HepG2 (cell line): ENCODE results near the gene COL18A1. TPM values are rescaled to one million over a fixed set of nuclear protein-coding genes. Genes with fewer than 3 reads are reported as not detected.
A peak's percentile ranks its signal among the peaks of the same experiment; 100 is the strongest.

ENCODE experiments used
- EP300 ChIP-seq, 3 experiments: sonication (generic) in 1 of 3; formaldehyde crosslinking in 1 of 3; IDR thresholded peaks; 2 replicates each; pipeline versions ENCODE4 v1.5.1 to v1.6.1; 2011 to 2020; ENCODE audit warnings: low read depth in 2 of 3, low read length in 2 of 3, borderline replicate concordance in 1 of 3, improper control_type of control experiment in 1 of 3, mild to moderate bottlenecking in 1 of 3, missing genetic modification reagents in 1 of 3, moderate library complexity in 1 of 3
- MED8 ChIP-seq: sonication (generic); formaldehyde crosslinking; IDR thresholded peaks from 2 replicates; pipeline ENCODE4 v1.8.1; 2023; ENCODE audit warnings: mild to moderate bottlenecking, missing genetic modification reagents; ENCODE audit not compliant: insufficient replicate concordance
- SPEN ChIP-seq: sonication (generic); formaldehyde crosslinking; IDR thresholded peaks from 2 replicates; pipeline ENCODE4 v1.5.1; 2020; ENCODE audit warnings: low read depth, mild to moderate bottlenecking, missing genetic modification reagents
- TAF15 ChIP-seq: fragments of 200-400 bp; formaldehyde crosslinking; IDR thresholded peaks from one replicate; pipeline ENCODE4 v1.6.1; 2018; ENCODE audit warnings: mild to moderate bottlenecking, low read depth, low read length; ENCODE audit not compliant: poor library complexity, severe bottlenecking
- ZBTB3 ChIP-seq: sonication (generic); formaldehyde crosslinking; IDR thresholded peaks from 2 replicates; pipeline ENCODE4 v1.4.0; 2020; ENCODE audit warnings: low read depth, mild to moderate bottlenecking, moderate library complexity, missing genetic modification reagents, borderline replicate concordance
- ZC3H4 ChIP-seq: sonication (generic); formaldehyde crosslinking; IDR thresholded peaks from 2 replicates; pipeline ENCODE4 v1.4.0; 2020; ENCODE audit warnings: missing genetic modification reagents, borderline replicate concordance
- ZNF232 ChIP-seq: sonication (generic); formaldehyde crosslinking; IDR thresholded peaks from 2 replicates; pipeline ENCODE4 v1.4.0; 2020; ENCODE audit warnings: missing genetic modification reagents, borderline replicate concordance
- polyA plus RNA-seq, 8 experiments: library from polyadenylated mRNA; depleted of rRNA in 3 of 8; stranded (reverse) in 7 of 8; unstranded in 1 of 8; fragments of >200 nt; fragmentation: Illumina TruSeq in 4 of 8; extraction: Trizol in 4 of 8; gene quantifications; 2 replicates each; pipeline versions ENCODE4 v1.2.1 to v1.2.3, GENCODE V29; 2011 to 2016; ENCODE audit warnings: low read depth in 4 of 8, missing spikeins in 1 of 8, mixed read lengths in 1 of 8; ENCODE audit not compliant: insufficient read depth in 1 of 8
- total RNA-seq, 5 experiments: library from RNA; depleted of rRNA; stranded (reverse); fragments of >200 nt; fragmentation: Illumina TruSeq; extraction: Trizol; gene quantifications; 2 replicates each; pipeline ENCODE4 v1.2.3, GENCODE V29; 2016; ENCODE audit warnings: low read depth in 1 of 5
- TF ChIP-seq, protein P1 (sequence below): sonication (generic); formaldehyde crosslinking; IDR thresholded peaks from 2 replicates; pipeline ENCODE4 v1.4.0; 2020; ENCODE audit warnings: mild to moderate bottlenecking, missing genetic modification reagents
- TF ChIP-seq, protein P2 (sequence below): sonication (generic); formaldehyde crosslinking; IDR thresholded peaks from 2 replicates; pipeline ENCODE4 v1.5.1; 2020; ENCODE audit warnings: missing genetic modification reagents, mild to moderate bottlenecking, borderline replicate concordance
- TF ChIP-seq, protein P3 (sequence below): sonication (generic); formaldehyde crosslinking; IDR thresholded peaks from 2 replicates; pipeline ENCODE4 v1.5.0; 2020; ENCODE audit warnings: mild to moderate bottlenecking, missing genetic modification reagents
- TF ChIP-seq, protein P4 (sequence below): IDR thresholded peaks from 2 replicates; pipeline ENCODE4 v1.6.1; 2016
- TF ChIP-seq, protein P5 (sequence below): sonication (generic); formaldehyde crosslinking; IDR thresholded peaks from 2 replicates; pipeline ENCODE4 v1.5.0; 2020; ENCODE audit warnings: mild to moderate bottlenecking, low read depth, missing genetic modification reagents, borderline replicate concordance
- TF ChIP-seq, protein P6 (sequence below): sonication (generic); formaldehyde crosslinking; IDR thresholded peaks from 2 replicates; pipeline ENCODE4 v1.4.0; 2020; ENCODE audit warnings: missing genetic modification reagents

The COL18A1 gene
- total and polyA plus RNA-seq, 2 of the 13 experiments (the other 11 are each of a cell fraction or from before 2014, with no cell fraction given), result 79.0 to 102 TPM

DNA sequence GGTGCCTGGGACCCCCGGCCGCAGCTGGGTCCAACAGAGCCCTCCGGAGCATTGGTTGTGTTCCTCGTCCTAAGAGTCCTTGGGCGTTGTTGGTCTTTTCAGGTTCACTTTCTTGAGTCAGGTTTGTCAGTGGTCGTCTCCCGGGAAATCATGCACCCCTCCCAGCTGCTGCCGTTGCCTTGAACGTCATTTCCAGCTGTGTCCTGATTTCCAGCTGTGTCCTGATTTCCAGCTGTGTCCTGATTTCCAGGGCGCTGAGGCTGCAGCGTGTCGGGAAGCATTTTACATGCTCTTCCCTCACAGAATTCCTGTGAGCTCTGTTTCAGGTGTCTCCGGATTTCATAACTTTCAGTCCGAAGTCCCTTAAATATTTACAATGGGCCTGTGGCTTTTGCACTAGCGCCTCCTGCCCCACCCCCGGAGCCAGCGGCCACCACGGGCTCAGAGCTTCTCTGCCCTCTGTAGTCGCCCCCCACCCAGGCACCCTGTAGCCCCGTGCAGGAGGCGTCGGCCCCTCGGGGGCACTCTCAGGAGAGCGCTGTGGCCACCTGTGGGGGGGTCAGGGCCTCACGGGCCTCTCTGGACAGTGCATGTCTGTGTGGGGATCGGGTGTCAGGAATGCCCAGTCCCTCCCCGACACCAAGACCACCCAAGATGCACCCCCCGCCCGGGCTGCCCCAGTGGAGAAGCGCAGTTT is 66.7 kb downstream of the COL18A1 start (continued):
- TF ChIP-seq, protein P1, sequence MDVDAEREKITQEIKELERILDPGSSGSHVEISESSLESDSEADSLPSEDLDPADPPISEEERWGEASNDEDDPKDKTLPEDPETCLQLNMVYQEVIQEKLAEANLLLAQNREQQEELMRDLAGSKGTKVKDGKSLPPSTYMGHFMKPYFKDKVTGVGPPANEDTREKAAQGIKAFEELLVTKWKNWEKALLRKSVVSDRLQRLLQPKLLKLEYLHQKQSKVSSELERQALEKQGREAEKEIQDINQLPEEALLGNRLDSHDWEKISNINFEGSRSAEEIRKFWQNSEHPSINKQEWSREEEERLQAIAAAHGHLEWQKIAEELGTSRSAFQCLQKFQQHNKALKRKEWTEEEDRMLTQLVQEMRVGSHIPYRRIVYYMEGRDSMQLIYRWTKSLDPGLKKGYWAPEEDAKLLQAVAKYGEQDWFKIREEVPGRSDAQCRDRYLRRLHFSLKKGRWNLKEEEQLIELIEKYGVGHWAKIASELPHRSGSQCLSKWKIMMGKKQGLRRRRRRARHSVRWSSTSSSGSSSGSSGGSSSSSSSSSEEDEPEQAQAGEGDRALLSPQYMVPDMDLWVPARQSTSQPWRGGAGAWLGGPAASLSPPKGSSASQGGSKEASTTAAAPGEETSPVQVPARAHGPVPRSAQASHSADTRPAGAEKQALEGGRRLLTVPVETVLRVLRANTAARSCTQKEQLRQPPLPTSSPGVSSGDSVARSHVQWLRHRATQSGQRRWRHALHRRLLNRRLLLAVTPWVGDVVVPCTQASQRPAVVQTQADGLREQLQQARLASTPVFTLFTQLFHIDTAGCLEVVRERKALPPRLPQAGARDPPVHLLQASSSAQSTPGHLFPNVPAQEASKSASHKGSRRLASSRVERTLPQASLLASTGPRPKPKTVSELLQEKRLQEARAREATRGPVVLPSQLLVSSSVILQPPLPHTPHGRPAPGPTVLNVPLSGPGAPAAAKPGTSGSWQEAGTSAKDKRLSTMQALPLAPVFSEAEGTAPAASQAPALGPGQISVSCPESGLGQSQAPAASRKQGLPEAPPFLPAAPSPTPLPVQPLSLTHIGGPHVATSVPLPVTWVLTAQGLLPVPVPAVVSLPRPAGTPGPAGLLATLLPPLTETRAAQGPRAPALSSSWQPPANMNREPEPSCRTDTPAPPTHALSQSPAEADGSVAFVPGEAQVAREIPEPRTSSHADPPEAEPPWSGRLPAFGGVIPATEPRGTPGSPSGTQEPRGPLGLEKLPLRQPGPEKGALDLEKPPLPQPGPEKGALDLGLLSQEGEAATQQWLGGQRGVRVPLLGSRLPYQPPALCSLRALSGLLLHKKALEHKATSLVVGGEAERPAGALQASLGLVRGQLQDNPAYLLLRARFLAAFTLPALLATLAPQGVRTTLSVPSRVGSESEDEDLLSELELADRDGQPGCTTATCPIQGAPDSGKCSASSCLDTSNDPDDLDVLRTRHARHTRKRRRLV (CRISPR knock-in tag), result no peak; the same call in 1 of the 2 replicates
- TF ChIP-seq ZBTB3 (CRISPR knock-in tag) (0 out of 2 replicates have a peak, but pooled peaks have one; percentile 5), ZC3H4 (0 out of 2 replicates have a peak, but pooled peaks have one; percentile 39), MED8 (CRISPR knock-in tag) (peak; percentile 88), EP300 (IDR thresholded peaks at IDR 0.05; ENCODE audit: low read depth in 2 of 2, low read length in 2 of 2) (peak; percentile 70 to 96; a peak in 3 of 4 replicates), EP300 (CRISPR knock-in tag; IDR thresholded peaks at IDR 0.05; ENCODE audit: borderline replicate concordance) (peak; percentile 90), ZNF232 (CRISPR knock-in tag) (peak; percentile 60; the same call in 1 of the 2 replicates), TAF15 (no peak), SPEN (CRISPR knock-in tag) (peak; percentile 67)
- TF ChIP-seq, protein P2, sequence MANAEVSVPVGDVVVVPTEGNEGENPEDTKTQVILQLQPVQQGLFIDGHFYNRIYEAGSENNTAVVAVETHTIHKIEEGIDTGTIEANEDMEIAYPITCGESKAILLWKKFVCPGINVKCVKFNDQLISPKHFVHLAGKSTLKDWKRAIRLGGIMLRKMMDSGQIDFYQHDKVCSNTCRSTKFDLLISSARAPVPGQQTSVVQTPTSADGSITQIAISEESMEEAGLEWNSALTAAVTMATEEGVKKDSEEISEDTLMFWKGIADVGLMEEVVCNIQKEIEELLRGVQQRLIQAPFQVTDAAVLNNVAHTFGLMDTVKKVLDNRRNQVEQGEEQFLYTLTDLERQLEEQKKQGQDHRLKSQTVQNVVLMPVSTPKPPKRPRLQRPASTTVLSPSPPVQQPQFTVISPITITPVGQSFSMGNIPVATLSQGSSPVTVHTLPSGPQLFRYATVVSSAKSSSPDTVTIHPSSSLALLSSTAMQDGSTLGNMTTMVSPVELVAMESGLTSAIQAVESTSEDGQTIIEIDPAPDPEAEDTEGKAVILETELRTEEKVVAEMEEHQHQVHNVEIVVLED, result no peak
- TF ChIP-seq, protein P3, sequence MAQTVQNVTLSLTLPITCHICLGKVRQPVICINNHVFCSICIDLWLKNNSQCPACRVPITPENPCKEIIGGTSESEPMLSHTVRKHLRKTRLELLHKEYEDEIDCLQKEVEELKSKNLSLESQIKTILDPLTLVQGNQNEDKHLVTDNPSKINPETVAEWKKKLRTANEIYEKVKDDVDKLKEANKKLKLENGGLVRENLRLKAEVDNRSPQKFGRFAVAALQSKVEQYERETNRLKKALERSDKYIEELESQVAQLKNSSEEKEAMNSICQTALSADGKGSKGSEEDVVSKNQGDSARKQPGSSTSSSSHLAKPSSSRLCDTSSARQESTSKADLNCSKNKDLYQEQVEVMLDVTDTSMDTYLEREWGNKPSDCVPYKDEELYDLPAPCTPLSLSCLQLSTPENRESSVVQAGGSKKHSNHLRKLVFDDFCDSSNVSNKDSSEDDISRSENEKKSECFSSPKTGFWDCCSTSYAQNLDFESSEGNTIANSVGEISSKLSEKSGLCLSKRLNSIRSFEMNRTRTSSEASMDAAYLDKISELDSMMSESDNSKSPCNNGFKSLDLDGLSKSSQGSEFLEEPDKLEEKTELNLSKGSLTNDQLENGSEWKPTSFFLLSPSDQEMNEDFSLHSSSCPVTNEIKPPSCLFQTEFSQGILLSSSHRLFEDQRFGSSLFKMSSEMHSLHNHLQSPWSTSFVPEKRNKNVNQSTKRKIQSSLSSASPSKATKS (CRISPR knock-in tag), result no peak
- TF ChIP-seq, protein P4, sequence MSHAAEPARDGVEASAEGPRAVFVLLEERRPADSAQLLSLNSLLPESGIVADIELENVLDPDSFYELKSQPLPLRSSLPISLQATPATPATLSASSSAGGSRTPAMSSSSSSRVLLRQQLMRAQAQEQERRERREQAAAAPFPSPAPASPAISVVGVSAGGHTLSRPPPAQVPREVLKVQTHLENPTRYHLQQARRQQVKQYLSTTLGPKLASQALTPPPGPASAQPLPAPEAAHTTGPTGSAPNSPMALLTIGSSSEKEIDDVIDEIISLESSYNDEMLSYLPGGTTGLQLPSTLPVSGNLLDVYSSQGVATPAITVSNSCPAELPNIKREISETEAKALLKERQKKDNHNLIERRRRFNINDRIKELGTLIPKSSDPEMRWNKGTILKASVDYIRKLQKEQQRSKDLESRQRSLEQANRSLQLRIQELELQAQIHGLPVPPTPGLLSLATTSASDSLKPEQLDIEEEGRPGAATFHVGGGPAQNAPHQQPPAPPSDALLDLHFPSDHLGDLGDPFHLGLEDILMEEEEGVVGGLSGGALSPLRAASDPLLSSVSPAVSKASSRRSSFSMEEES, result peak; percentile 91
- TF ChIP-seq, protein P5, sequence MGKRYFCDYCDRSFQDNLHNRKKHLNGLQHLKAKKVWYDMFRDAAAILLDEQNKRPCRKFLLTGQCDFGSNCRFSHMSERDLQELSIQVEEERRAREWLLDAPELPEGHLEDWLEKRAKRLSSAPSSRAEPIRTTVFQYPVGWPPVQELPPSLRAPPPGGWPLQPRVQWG (CRISPR knock-in tag), result no peak
- TF ChIP-seq, protein P6, sequence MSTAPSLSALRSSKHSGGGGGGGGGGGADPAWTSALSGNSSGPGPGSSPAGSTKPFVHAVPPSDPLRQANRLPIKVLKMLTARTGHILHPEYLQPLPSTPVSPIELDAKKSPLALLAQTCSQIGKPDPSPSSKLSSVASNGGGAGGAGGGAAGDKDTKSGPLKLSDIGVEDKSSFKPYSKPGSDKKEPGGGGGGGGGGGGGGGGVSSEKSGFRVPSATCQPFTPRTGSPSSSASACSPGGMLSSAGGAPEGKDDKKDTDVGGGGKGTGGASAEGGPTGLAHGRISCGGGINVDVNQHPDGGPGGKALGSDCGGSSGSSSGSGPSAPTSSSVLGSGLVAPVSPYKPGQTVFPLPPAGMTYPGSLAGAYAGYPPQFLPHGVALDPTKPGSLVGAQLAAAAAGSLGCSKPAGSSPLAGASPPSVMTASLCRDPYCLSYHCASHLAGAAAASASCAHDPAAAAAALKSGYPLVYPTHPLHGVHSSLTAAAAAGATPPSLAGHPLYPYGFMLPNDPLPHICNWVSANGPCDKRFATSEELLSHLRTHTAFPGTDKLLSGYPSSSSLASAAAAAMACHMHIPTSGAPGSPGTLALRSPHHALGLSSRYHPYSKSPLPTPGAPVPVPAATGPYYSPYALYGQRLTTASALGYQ (CRISPR knock-in tag), result peak; percentile 82; the same call in 1 of the 2 replicates
